Neuronal stem cell (in vitro differentiated cells): ENCODE results near the gene METTL3.
A peak's percentile ranks its signal among the peaks of the same experiment; 100 is the strongest.

Source experiments
- DNase-seq: peaks from one replicate; pipeline ENCODE4 v3.0.0-alpha.2; 2013; ENCODE audit warnings: low spot score
- H2AFZ ChIP-seq: one replicate; pipeline ENCODE4 v1.6.1; 2013; ENCODE audit warnings: mild to moderate bottlenecking, low read length, inconsistent platforms
- H2AK5ac ChIP-seq: 2 replicates; pipeline ENCODE4 v1.6.1; 2013; ENCODE audit warnings: low read depth, mild to moderate bottlenecking, inconsistent platforms, low read length, moderate library complexity, mixed read lengths
- H2BK120ac ChIP-seq: 2 replicates; pipeline ENCODE4 v1.6.1; 2013; ENCODE audit warnings: low read depth, mild to moderate bottlenecking, inconsistent platforms, low read length, moderate library complexity, mixed read lengths
- H2BK12ac ChIP-seq: one replicate; pipeline ENCODE4 v1.6.1; 2013; ENCODE audit warnings: low read length, inconsistent platforms
- H2BK15ac ChIP-seq: 2 replicates; pipeline ENCODE4 v1.6.1; 2013; ENCODE audit warnings: mild to moderate bottlenecking, low read length, inconsistent platforms, mixed read lengths
- H2BK5ac ChIP-seq: one replicate; pipeline ENCODE4 v1.6.1; 2013; ENCODE audit warnings: inconsistent platforms, mild to moderate bottlenecking, low read length, moderate library complexity
- H3K14ac ChIP-seq: one replicate; pipeline ENCODE4 v1.6.1; 2013; ENCODE audit warnings: low read length, inconsistent platforms
- H3K18ac ChIP-seq: 2 replicates; pipeline ENCODE4 v1.6.1; 2013; ENCODE audit warnings: low read length, inconsistent platforms
- H3K23ac ChIP-seq: 2 replicates; pipeline ENCODE4 v1.6.1; 2013; ENCODE audit warnings: low read depth, mild to moderate bottlenecking, mixed read lengths, low read length, inconsistent platforms; ENCODE audit not compliant: poor library complexity
- H3K27ac ChIP-seq: replicated peaks from 3 replicates; pipeline ENCODE4 v1.5.1; 2013; ENCODE audit warnings: low read length, inconsistent platforms
- H3K27me3 ChIP-seq, 3 experiments: 2 replicates each; pipeline ENCODE4 v1.6.1; 2013; ENCODE audit warnings: low read length in 3 of 3, mild to moderate bottlenecking in 2 of 3, inconsistent platforms in 1 of 3, low read depth in 1 of 3, mixed read lengths in 1 of 3, moderate library complexity in 1 of 3; ENCODE audit not compliant: control insufficient read depth in 3 of 3, insufficient read depth in 3 of 3
- H3K36me3 ChIP-seq, 2 donors: replicated peaks in 1 of 2; 2 replicates each; pipeline ENCODE4 v1.6.1; 2013; ENCODE audit warnings: low read length in 2 of 2; ENCODE audit not compliant: control insufficient read depth in 2 of 2, insufficient read depth in 2 of 2
- H3K4ac ChIP-seq: 2 replicates; pipeline ENCODE4 v1.6.1; 2013; ENCODE audit warnings: inconsistent platforms, mild to moderate bottlenecking, low read length, moderate library complexity
- H3K4me1 ChIP-seq, 2 donors: 1 replicate in 1 of 2; 2 replicates in 1 of 2; pipeline ENCODE4 v1.6.1; 2013; ENCODE audit warnings: low read length in 2 of 2, low read depth in 1 of 2; ENCODE audit not compliant: control insufficient read depth in 2 of 2, insufficient read depth in 1 of 2
- H3K4me2 ChIP-seq: one replicate; pipeline ENCODE4 v1.6.1; 2013; ENCODE audit warnings: mild to moderate bottlenecking, low read length, inconsistent platforms; ENCODE audit not compliant: insufficient read depth, poor library complexity, severe bottlenecking
- H3K4me3 ChIP-seq, 2 donors: 2 replicates each; pipeline ENCODE4 v1.5.1; 2013; ENCODE audit warnings: low read length in 2 of 2, mild to moderate bottlenecking in 2 of 2, inconsistent platforms in 1 of 2, moderate library complexity in 1 of 2
- H3K79me1 ChIP-seq: one replicate; pipeline ENCODE4 v1.6.1; 2013; ENCODE audit warnings: low read depth, mild to moderate bottlenecking, inconsistent platforms, low read length, moderate library complexity
- H3K9ac ChIP-seq: one replicate; pipeline ENCODE4 v1.6.1; 2013; ENCODE audit warnings: mild to moderate bottlenecking, low read depth, low read length, inconsistent platforms; ENCODE audit not compliant: poor library complexity
- H3K9me3 ChIP-seq, 2 donors: replicated peaks in 1 of 2; 2 replicates each; pipeline versions ENCODE3 to v1.6.1; 2013; ENCODE audit warnings: low read length in 2 of 2, mild to moderate bottlenecking in 2 of 2, inconsistent platforms in 1 of 2, low read depth in 1 of 2, mixed read lengths in 1 of 2, moderate library complexity in 1 of 2; ENCODE audit not compliant: control insufficient read depth in 2 of 2, insufficient read depth in 1 of 2
- H4K8ac ChIP-seq: one replicate; pipeline ENCODE4 v1.6.1; 2013; ENCODE audit warnings: low read depth, mild to moderate bottlenecking, inconsistent platforms, low read length, moderate library complexity
- H4K91ac ChIP-seq: one replicate; pipeline ENCODE4 v1.6.1; 2013; ENCODE audit warnings: low read length, low read depth, mild to moderate bottlenecking, inconsistent platforms; ENCODE audit not compliant: poor library complexity
- WGBS, 2 donors: extraction: QIAGEN DNeasy Blood & Tissue Kit; methylation state at CpG; one replicate each; pipeline ENCODE4 v1.1.7; 2013; ENCODE audit warnings: missing lambda C conversion rate in 2 of 2, mixed read lengths in 1 of 2; ENCODE audit not compliant: insufficient read length in 2 of 2, insufficient replicate concordance in 1 of 2; ENCODE audit errors: extremely low coverage in 2 of 2; 5-methylcytosine and 5-hydroxymethylcytosine counted together

METTL3 gene

DNA sequence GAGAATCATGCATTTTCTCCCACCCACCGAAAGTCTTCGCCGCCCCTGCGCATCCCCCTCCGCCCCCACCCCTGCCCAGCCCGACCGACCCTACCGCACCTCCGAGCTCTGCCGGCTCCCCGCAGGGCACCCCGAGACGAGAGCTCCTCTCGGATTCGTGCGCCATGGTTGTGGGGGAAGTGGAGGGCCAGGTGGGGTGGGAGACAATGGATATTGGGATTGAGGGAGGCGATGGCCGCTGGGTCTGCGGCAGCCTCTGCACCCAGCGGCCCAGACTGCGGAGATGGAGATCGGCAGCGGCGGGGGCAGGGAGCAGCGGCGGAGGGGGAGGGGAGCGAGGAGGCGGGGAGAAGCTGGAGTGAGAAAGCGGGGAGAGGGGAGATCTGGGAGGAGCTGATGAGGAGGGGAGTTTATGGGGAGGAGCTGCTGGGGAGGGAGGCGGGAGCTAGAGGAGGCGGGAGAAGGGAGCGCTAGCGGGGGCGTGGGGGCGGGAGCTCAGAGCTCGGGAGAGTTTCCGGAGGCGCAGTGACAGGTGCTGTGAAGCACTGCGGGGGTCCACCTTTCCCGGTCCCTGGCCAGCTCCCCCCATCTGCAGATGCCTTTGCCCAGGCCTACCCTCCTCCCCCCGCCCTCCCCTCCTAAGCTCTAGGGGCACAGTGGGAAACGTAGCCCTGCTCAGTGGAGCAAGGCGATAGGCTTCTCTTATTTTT lies 15.0 kb upstream of the METTL3 start, which contains the start of gene SALL2:
SALL2 (minus strand) TSS at position 385 of the 710 bp plus-strand sequence; CDS start at position 166, 219 bp downstream.
- WGBS, 2 donors, result no CpG with 5 or more reads among the region's 43 CpGs
- H4K91ac ChIP-seq, result no peak within 1 kb of the TSS

DNA sequence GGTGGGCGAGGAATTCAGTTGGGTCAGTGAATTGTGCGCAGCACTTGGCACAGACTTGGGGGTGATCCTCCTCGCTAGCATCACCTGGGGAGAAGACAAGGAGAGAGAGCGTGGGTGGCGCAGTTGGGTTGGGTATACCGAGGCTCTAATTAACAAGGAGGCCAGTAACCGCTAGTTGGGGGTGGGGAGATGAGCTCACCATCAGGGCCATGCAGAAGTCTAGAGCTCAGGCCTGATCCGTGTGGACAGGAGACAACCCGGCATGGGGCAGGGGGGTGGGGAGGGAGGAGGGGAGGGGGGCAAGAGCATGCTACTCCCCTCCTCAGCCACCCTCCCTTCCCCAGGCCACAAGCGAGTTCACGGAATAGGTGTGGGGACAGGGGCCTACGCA lies 14.4 kb upstream of the METTL3 start:
- Histone ChIP-seq H4K91ac (no peak overlapping the region), H3K9ac (peak overlapping the region; percentile 98), H2BK12ac (no peak overlapping the region), H3K18ac (peak overlapping the region; percentile 96), H3K36me3 (peaks cover 41 to 75% of the 10 kb centered on the region in 2 donors), H2BK120ac (no peak overlapping the region), H3K4me3 (peak overlapping the region; percentile 88 to 93), H2AFZ (no peak overlapping the region), H2BK15ac (peak overlapping the region; percentile 15), H3K79me1 (peaks cover 11% of the 10 kb centered on the region), H3K14ac (no peak overlapping the region), H3K9me3 (peaks cover 2 to 4% of the 10 kb centered on the region in 2 donors), H2AK5ac (peak overlapping the region; percentile 72), H3K4me1 (peaks cover 27 to 46% of the 10 kb centered on the region in 2 donors), H4K8ac (no peak overlapping the region), H2BK5ac (peak overlapping the region; percentile 71), H3K27me3 (no peaks in the 10 kb centered on the region), H3K27ac (peak overlapping the region; percentile 97), H3K4ac (no peak overlapping the region), H3K4me2 (peak overlapping the region; percentile 85), H3K23ac (peak overlapping the region; percentile 87)
- whole genome bisulfite sequencing, 2 donors, result no CpG with 5 or more reads among the region's 12 CpGs
- no peak for DNase-seq

More for the DNA sequence above, 15.0 kb upstream of the METTL3 start, which contains the start of gene SALL2:
- Histone ChIP-seq H3K4me1 (peaks cover 29 to 50% of the 10 kb centered on the region in 2 donors), H3K9me3 (peaks cover 2 to 4% of the 10 kb centered on the region in 2 donors), H3K27ac (peak within 1 kb of the TSS; percentile 97), H2AK5ac (peak within 1 kb of the TSS; percentile 73), H3K14ac (no peak within 1 kb of the TSS), H3K9ac (peak within 1 kb of the TSS; percentile 98), H2BK12ac (no peak within 1 kb of the TSS), H3K18ac (peak within 1 kb of the TSS; percentile 96), H2BK5ac (peak within 1 kb of the TSS; percentile 71), H3K36me3 (peaks cover 39 to 75% of the 10 kb centered on the region in 2 donors), H2BK15ac (peak within 1 kb of the TSS; percentile 15), H3K79me1 (peaks cover 11% of the 10 kb centered on the region), H3K4me3 (peak within 1 kb of the TSS; percentile 88 to 93), H3K23ac (peak within 1 kb of the TSS; percentile 87), H3K4me2 (peak within 1 kb of the TSS; percentile 85), H3K4ac (no peak within 1 kb of the TSS), H4K8ac (no peak within 1 kb of the TSS), H2BK120ac (no peak within 1 kb of the TSS), H2AFZ (peak within 1 kb of the TSS; percentile 71), H3K27me3 (no peaks in the 10 kb centered on the region)
- peak; percentile 92 for DNase-seq

DNA sequence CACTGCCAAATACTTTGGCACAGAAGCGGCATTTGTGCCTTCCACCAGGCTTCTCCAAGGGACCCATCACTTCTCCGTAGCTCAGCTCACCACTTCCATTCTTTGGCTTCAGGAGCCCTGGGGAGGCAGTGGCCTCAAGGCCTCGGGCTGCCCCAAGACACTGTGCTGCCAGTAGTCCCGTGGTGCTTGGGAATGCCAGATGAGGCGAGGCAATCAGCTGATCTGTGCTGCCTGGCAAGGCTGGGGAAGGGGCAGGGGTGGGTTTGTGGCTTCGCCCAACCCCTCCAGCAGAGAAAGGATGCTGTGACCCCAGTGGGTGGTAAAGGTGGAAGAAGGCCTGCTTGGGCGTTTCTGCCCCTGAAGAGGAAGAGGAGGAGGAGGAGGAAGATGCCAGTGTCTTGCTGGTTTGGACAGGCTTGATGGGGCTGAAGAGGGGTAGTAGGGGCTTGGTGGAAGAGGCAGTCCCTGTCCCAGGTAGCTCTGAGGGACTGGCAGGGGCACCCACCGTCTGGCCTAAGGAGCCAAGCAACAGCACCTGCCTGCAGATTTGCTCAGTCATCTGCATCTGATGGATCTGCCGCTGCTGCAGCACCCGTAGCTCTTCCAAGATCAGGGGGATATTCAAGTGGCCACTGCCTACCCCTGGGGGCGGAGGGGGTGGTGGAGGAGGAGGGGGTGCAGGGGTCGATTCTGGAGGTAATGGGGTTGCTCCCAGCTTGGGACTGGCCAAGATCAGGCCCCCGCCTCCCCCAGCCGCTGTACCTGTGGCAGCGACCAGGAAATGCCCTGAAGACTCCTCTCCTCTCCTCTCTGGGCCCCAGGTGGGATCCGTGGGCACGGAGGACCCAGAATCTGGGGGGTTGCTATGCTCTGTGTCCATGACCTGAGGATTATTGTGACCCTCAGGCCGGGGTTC lies 13.7 kb upstream of the METTL3 start:
- H3K27ac ChIP-seq, result peak overlapping the region; percentile 97
- no peak overlapping the region for H2AFZ ChIP-seq
- H3K4ac ChIP-seq, result no peak overlapping the region
- H3K36me3 ChIP-seq, result peaks cover 41 to 79% of the 10 kb centered on the region in 2 donors
- peak overlapping the region; percentile 71 for H3K9ac ChIP-seq
- no peak overlapping the region for H3K14ac ChIP-seq
- H2BK15ac ChIP-seq, result no peak overlapping the region
- H3K27me3 ChIP-seq, result no peaks in the 10 kb centered on the region
- H3K4me2 ChIP-seq, result peak overlapping the region; percentile 85
- H2BK120ac ChIP-seq, result no peak overlapping the region
- DNase-seq, result no peak
- H2AK5ac ChIP-seq, result peak overlapping the region; percentile 72
- H3K4me3 ChIP-seq, result peak overlapping the region; percentile 88 to 93
- H2BK5ac ChIP-seq, result peak overlapping the region; percentile 39
- peak overlapping the region; percentile 86 for H3K18ac ChIP-seq
- peak overlapping the region; percentile 16 for H3K23ac ChIP-seq
- WGBS, 2 donors, result no CpG with 5 or more reads among the region's 18 CpGs
- H4K91ac ChIP-seq, result no peak overlapping the region
- H3K9me3 ChIP-seq, result peaks cover 2 to 4% of the 10 kb centered on the region in 2 donors
- peaks cover 11% of the 10 kb centered on the region for H3K79me1 ChIP-seq
- H3K4me1 ChIP-seq, result peaks cover 27 to 43% of the 10 kb centered on the region in 2 donors
- H4K8ac ChIP-seq, result no peak overlapping the region
- no peak overlapping the region for H2BK12ac ChIP-seq
